A673 (cell line): Measurements from ENCODE around the gene PTGIS.

ENCODE experiments used
- CTCF ChIP-seq: fragments of 300-800, 200-600 bp; sonication (generic); conservative IDR thresholded peaks from 2 replicates; pipeline ENCODE4 v1.5.1; 2017; ENCODE audit warnings: low read depth, mild to moderate bottlenecking, antibody characterized with exemption, low read length, moderate library complexity, mixed read lengths
- EZH2 ChIP-seq: fragments of 200-600 bp; sonication (generic); IDR thresholded peaks from 2 replicates; pipeline ENCODE4 v1.6.1; 2017; ENCODE audit warnings: borderline replicate concordance, low read depth, mild to moderate bottlenecking, mixed read lengths, antibody characterized with exemption, low read length; ENCODE audit not compliant: poor library complexity, severe bottlenecking

GRCh38 chr20:49584418-49585382 is 16.8 kb upstream of the PTGIS start:
- TF ChIP-seq CTCF = no peak
- TF ChIP-seq EZH2 = no peak
